PC-3 (cell line): Measurements from ENCODE around the gene ACVRL1. TPM values are rescaled to one million over a fixed set of nuclear protein-coding genes. Genes with fewer than 3 reads are reported as not detected.

Experiments
- ATAC-seq: fragments of 200-7000 bp; cut with Tn5 transposase; 2 replicates; pipeline ENCODE4 v1.9.1; 2020; ENCODE audit warnings: mild to moderate bottlenecking, moderate library complexity
- BruUV-seq: library from RNA; stranded (reverse); fragments of 400-500 nt; replicated peaks from 2 replicates; lab custom pipeline; 2021; lab: Mats Ljungman, UMichigan
- CTCF ChIA-PET: fragments of 300-600 bp; sonication (Branson Sonifier 250); formaldehyde crosslinking; loops from one replicate; lab custom pipeline; 2022; ENCODE audit warnings: antibody characterized with exemption; lab: Charles Lee
- POLR2A ChIA-PET: fragments of 300-600 bp; sonication (Branson Sonifier 250); formaldehyde crosslinking; loops from one replicate; lab custom pipeline; 2022; ENCODE audit warnings: antibody characterized with exemption; ENCODE audit not compliant: unreplicated experiment; lab: Charles Lee
- DNase-seq: peaks from one replicate; pipeline ENCODE4 v3.0.0-alpha.2; 2015
- H2AFZ ChIP-seq: fragments of 300-600 bp; sonication (generic); 2 replicates; pipeline ENCODE4 v1.6.0; 2016; ENCODE audit warnings: antibody characterized with exemption, low read length
- H3F3A ChIP-seq: fragments of 300-600 bp; sonication (generic); one replicate; pipeline ENCODE4 v1.6.0; 2017; ENCODE audit warnings: antibody characterized with exemption, low read length, control low read depth, mild to moderate bottlenecking; ENCODE audit not compliant: unreplicated experiment
- H3K27ac ChIP-seq: fragments of 300-600 bp; sonication (generic); 2 replicates; pipeline ENCODE4 v1.5.1; 2016; ENCODE audit warnings: mild to moderate bottlenecking, low read length
- H3K27me3 ChIP-seq: fragments of 300-600 bp; sonication (generic); 2 replicates; pipeline ENCODE4 v1.6.1; 2016; ENCODE audit warnings: low read length, mixed read lengths
- H3K36me3 ChIP-seq: fragments of 300-600 bp; sonication (generic); 2 replicates; pipeline ENCODE4 v1.6.1; 2016; ENCODE audit warnings: low read depth, mixed run types, low read length, mixed read lengths
- H3K4me1 ChIP-seq: fragments of 300-600 bp; sonication (generic); 2 replicates; pipeline ENCODE4 v1.5.1; 2016; ENCODE audit warnings: low read length; ENCODE audit not compliant: insufficient read depth
- H3K4me2 ChIP-seq: fragments of 300-600 bp; sonication (generic); 2 replicates; pipeline ENCODE4 v1.6.0; 2016; ENCODE audit warnings: low read length
- H3K4me3 ChIP-seq: fragments of 300-600 bp; sonication (generic); 2 replicates; pipeline ENCODE4 v1.5.1; 2016; ENCODE audit warnings: mild to moderate bottlenecking, low read length, mixed read lengths
- H3K79me2 ChIP-seq: fragments of 300-600 bp; sonication (generic); 2 replicates; pipeline ENCODE4 v1.6.1; 2017; ENCODE audit warnings: low read length, mixed read lengths
- H3K9ac ChIP-seq: fragments of 300-600 bp; sonication (generic); 2 replicates; pipeline ENCODE4 v1.6.0; 2016; ENCODE audit warnings: mild to moderate bottlenecking, low read length
- H3K9me2 ChIP-seq: fragments of 300-600 bp; sonication (generic); replicated peaks from 2 replicates; pipeline ENCODE4 v1.6.1; 2016; ENCODE audit warnings: mixed run types, low read length, mixed read lengths
- H3K9me3 ChIP-seq: fragments of 300-600 bp; sonication (generic); 2 replicates; pipeline ENCODE4 v1.6.1; 2016; ENCODE audit warnings: low read length, mixed read lengths
- H4K20me1 ChIP-seq: fragments of 300-600 bp; sonication (generic); 2 replicates; pipeline ENCODE4 v1.6.1; 2016; ENCODE audit warnings: low read length, mixed read lengths
- EZH2 ChIP-seq: fragments of 300-600 bp; sonication (generic); IDR thresholded peaks from one replicate; pipeline ENCODE4 v1.6.1; 2017; ENCODE audit warnings: antibody characterized with exemption, mild to moderate bottlenecking, low read length; ENCODE audit not compliant: unreplicated experiment
- EZH2phosphoT487 ChIP-seq: fragments of 300-600 bp; sonication (generic); IDR thresholded peaks from 2 replicates; pipeline ENCODE4 v1.6.1; 2018; ENCODE audit warnings: mild to moderate bottlenecking, antibody characterized with exemption, low read length, borderline replicate concordance
- intact Hi-C: fragments of 100-400 bp; cut with micrococcal nuclease; formaldehyde crosslinking; loops from 2 replicates; pipeline ENCODE4 v1.9.0; 2023
- total RNA-seq: library from RNA; depleted of rRNA; stranded (reverse); fragments of >200 nt; gene quantifications from 2 replicates; pipeline ENCODE4 v1.2.3, GENCODE V29; 2014
- TF ChIP-seq, protein P1 (sequence below): fragments of 300-600 bp; sonication (generic); conservative IDR thresholded peaks from 2 replicates; pipeline ENCODE4 v1.5.1; 2017; ENCODE audit warnings: antibody characterized with exemption, low read depth, mild to moderate bottlenecking, low read length

Gene ACVRL1
- total RNA-seq, 1 experiment from 2014 or later: not detected

- H3F3A ChIP-seq: no peaks in the 10 kb centered on the region
- no peaks in the 10 kb centered on the region for H3K27me3 ChIP-seq
- no peak overlapping the region for H2AFZ ChIP-seq
- BruUV-seq: TSS peak; percentile 33
- no peaks in the 10 kb centered on the region for H3K9me2 ChIP-seq
- TF ChIP-seq, protein P1, sequence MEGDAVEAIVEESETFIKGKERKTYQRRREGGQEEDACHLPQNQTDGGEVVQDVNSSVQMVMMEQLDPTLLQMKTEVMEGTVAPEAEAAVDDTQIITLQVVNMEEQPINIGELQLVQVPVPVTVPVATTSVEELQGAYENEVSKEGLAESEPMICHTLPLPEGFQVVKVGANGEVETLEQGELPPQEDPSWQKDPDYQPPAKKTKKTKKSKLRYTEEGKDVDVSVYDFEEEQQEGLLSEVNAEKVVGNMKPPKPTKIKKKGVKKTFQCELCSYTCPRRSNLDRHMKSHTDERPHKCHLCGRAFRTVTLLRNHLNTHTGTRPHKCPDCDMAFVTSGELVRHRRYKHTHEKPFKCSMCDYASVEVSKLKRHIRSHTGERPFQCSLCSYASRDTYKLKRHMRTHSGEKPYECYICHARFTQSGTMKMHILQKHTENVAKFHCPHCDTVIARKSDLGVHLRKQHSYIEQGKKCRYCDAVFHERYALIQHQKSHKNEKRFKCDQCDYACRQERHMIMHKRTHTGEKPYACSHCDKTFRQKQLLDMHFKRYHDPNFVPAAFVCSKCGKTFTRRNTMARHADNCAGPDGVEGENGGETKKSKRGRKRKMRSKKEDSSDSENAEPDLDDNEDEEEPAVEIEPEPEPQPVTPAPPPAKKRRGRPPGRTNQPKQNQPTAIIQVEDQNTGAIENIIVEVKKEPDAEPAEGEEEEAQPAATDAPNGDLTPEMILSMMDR: no peak
- TF ChIP-seq EZH2phosphoT487 (no peak), EZH2 (no peak)
- peaks cover 57% of the 10 kb centered on the region for H3K79me2 ChIP-seq
- intact Hi-C loops: no loop called here
- H3K4me3 ChIP-seq: peak overlapping the region; percentile 98
- peaks cover 35% of the 10 kb centered on the region for H3K4me1 ChIP-seq
- H3K4me2 ChIP-seq: peak overlapping the region; percentile 98
- no peak overlapping the region for H3K9ac ChIP-seq
- ChIA-PET POLR2A (no interaction called here), CTCF (no interaction called here)
- H3K9me3 ChIP-seq: no peaks in the 10 kb centered on the region
- no peaks in the 10 kb centered on the region for H3K36me3 ChIP-seq
- no peaks in the 10 kb centered on the region for H4K20me1 ChIP-seq
- H3K27ac ChIP-seq: no peak overlapping the region
- no peak for DNase-seq
- no peak for ATAC-seq
Observed at GRCh38 chr12:51953089-51953488, 45.8 kb downstream of the ACVRL1 start.

DNA sequence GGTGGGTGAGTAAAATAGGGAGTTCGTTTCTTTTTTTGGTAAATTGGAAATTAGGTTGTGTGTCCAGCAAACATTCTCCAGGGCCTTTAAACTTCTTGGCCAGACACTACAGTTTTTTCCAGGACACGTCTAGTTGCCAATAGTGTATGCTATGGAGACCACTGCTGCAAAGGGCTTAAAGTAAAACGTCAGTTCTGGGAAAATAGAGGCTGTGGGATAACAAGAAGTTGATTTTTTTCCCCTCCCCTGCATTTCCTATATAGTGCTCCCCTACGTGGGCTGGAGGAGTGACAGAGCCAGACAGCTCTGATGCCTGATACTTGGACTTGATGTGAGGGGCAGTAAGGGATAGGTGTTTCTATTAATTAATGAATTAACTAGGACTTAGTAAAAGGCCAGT is 46.6 kb downstream of the ACVRL1 start:
- H3K27me3 ChIP-seq: no peaks in the 10 kb centered on the region
- H3K27ac ChIP-seq: no peak overlapping the region
- no peaks in the 10 kb centered on the region for H3K36me3 ChIP-seq
- no TSS peak for BruUV-seq
- ChIA-PET CTCF (no interaction called here), POLR2A (interaction anchor here (0.7 kb wide), 1 partner anchor 18 kb away, joined by 3 read pairs; no protein-coding TSS in a partner anchor)
- H3K4me1 ChIP-seq: peaks cover 35% of the 10 kb centered on the region
- H3K9ac ChIP-seq: no peak overlapping the region
- ATAC-seq (no peak), DNase-seq (no peak)
- H3K9me2 ChIP-seq: no peaks in the 10 kb centered on the region
- no peaks in the 10 kb centered on the region for H3K9me3 ChIP-seq
- no peaks in the 10 kb centered on the region for H4K20me1 ChIP-seq
- H3K79me2 ChIP-seq: peaks cover 63% of the 10 kb centered on the region
- peak overlapping the region; percentile 98; the same call in 1 of the 2 replicates for H3K4me3 ChIP-seq
- no peak overlapping the region for H2AFZ ChIP-seq
- intact Hi-C loops: no loop called here
- H3K4me2 ChIP-seq: peak overlapping the region; percentile 98
- H3F3A ChIP-seq: no peaks in the 10 kb centered on the region
- TF ChIP-seq, protein P1: no peak
- TF ChIP-seq EZH2 (no peak), EZH2phosphoT487 (no peak)

GRCh38 chr12:51954561-51955361 is 47.5 kb downstream of the ACVRL1 start:
- no peaks in the 10 kb centered on the region for H4K20me1 ChIP-seq
- BruUV-seq: no TSS peak
- H3K27ac ChIP-seq: no peak overlapping the region
- H3K4me2 ChIP-seq: peak overlapping the region; percentile 98
- intact Hi-C loops: no loop called here
- POLR2A ChIA-PET: interaction anchor here (0.7 kb wide), 1 partner anchor 18 kb away, joined by 3 read pairs; no protein-coding TSS in a partner anchor
- ATAC-seq (no peak), DNase-seq (peak; percentile 82)
- no peaks in the 10 kb centered on the region for H3K36me3 ChIP-seq
- no peak overlapping the region for H2AFZ ChIP-seq
- no peaks in the 10 kb centered on the region for H3K9me3 ChIP-seq
- CTCF ChIA-PET: no interaction called here
- H3K27me3 ChIP-seq: no peaks in the 10 kb centered on the region
- TF ChIP-seq, protein P1: no peak
- TF ChIP-seq EZH2phosphoT487: no peak
- TF ChIP-seq EZH2: no peak
- peaks cover 35% of the 10 kb centered on the region for H3K4me1 ChIP-seq
- peak overlapping the region; percentile 26 for H3K4me3 ChIP-seq
- no peak overlapping the region for H3K9ac ChIP-seq
- H3K9me2 ChIP-seq: no peaks in the 10 kb centered on the region
- H3F3A ChIP-seq: no peaks in the 10 kb centered on the region
- peaks cover 71% of the 10 kb centered on the region for H3K79me2 ChIP-seq
